Choroid plexus epithelial cell (primary cell): Measurements from ENCODE around the gene MYO3A.
"Not testable (repeated sequence)": the region's sequence is repeated elsewhere in the genome, so short reads cannot be mapped to it uniquely, and the experiment has no call there.

Source experiments
- DNase-seq: peaks from one replicate; pipeline ENCODE4 v3.0.0-alpha.2; 2010; ENCODE audit warnings: low read depth
- H3K4me3 ChIP-seq: 2 replicates; pipeline ENCODE4 v1.5.1; 2011; ENCODE audit warnings: low read depth, mild to moderate bottlenecking, control low read depth, low read length, moderate library complexity
- TF ChIP-seq, protein P1 (sequence below): conservative IDR thresholded peaks from 2 replicates; pipeline ENCODE4 v1.5.1; 2011; ENCODE audit warnings: low read depth, mild to moderate bottlenecking, control low read depth, inconsistent platforms, low read length, moderate library complexity

The MYO3A gene

DNA sequence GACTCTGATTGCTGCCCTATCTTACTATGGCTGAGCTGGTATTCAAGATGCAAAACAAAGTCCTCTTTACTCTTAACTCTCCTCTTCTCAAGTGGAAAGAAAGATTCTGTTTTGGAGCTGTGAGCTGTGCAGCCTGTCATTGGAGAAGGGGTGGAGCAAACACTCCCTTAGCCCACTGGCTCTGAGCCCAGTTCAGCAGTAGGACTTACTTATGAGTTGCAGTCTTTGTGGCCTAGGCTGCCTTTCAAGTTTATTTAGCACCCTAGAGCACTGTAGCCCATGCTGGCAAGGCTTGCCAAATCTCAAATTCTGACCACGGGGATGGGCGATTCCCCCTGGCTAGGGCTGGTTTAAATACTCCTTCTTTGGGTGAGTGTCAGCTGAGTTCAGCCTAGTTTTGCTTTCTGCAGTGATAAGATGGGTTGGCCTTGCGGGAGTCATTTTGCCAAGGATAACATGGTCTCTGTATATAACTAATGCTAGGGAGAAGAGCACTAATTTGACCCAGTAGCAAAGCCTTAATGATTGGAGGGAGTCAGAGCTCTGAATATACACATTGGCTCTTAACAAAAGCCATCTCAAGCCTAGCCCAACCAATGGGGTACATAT, 110.2 kb downstream of the MYO3A start:
- H3K4me3 ChIP-seq = no peak overlapping the region
- DNase-seq = peak; percentile 1
- TF ChIP-seq, protein P1, sequence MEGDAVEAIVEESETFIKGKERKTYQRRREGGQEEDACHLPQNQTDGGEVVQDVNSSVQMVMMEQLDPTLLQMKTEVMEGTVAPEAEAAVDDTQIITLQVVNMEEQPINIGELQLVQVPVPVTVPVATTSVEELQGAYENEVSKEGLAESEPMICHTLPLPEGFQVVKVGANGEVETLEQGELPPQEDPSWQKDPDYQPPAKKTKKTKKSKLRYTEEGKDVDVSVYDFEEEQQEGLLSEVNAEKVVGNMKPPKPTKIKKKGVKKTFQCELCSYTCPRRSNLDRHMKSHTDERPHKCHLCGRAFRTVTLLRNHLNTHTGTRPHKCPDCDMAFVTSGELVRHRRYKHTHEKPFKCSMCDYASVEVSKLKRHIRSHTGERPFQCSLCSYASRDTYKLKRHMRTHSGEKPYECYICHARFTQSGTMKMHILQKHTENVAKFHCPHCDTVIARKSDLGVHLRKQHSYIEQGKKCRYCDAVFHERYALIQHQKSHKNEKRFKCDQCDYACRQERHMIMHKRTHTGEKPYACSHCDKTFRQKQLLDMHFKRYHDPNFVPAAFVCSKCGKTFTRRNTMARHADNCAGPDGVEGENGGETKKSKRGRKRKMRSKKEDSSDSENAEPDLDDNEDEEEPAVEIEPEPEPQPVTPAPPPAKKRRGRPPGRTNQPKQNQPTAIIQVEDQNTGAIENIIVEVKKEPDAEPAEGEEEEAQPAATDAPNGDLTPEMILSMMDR = no peak

DNA sequence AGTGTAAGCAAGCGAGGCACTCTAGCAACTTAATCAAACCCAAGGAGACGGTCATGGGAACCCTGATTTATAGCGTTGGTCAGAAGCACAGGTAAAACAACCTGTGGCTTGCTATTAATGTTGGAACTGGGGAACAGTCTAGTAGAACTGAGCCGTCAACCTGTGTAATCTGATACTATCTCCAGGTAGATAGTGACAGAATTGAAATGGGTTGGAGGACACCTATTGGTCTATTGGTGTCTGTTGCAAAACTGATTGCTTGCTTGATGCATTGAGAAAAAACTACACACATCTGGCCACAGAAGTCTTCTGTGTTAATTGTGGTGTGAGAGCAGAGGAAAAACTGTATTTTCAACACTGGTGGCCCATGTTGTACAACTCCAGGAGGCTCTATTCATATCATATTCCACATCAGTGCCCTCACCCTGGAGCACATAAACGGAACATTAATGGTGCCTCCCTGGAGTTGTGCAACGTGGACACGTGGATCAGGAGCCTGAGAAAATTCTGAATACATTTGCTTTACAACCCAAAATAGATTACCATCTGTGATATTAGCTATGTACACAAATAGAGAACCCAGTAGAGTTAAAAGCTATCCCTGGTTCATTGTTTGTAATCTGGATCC, 112.2 kb downstream of the MYO3A start:
- no peak overlapping the region for H3K4me3 ChIP-seq
- no peak for DNase-seq
- TF ChIP-seq, protein P1 = no peak

DNA sequence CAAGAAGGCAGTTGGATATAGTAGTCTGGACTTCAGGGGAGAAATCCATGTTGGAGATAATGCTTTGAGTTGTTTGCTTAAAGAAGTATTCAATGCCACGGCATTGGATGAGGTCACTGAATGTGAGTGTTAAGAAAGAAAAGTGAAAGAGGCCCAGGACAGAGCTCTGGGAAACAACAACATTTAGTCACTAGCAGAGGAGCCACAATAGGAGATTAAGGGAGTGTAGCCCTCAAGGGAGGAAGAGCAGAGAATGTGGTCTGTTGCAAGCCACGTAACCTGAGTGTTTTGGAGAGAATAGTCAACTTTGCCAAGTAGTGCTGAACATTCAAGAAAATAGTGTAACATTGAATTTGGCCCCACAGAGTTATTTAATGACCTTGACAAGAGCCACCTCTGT, 114.7 kb downstream of the MYO3A start:
- H3K4me3 ChIP-seq = no peak overlapping the region
- DNase-seq = no peak
- TF ChIP-seq, protein P1 = no peak

DNA sequence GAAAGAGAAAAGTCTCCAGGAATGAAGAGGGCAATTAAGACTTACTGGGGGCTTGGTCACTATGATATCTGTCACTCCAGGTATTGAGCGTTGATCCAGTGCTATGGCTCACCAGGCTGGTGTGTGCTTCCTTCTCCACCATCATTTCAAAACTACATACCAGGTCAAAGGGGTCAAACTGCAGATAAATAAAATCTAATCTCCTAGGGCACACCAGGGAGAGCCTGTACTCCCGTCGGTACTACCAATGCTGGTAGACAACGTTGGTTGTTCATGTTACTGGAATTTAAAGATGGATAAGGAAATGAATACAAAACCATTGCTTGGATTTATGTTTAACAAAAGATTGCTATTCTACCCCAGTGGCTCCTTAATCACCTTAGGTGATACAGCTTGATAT, 118.3 kb downstream of the MYO3A start:
- TF ChIP-seq, protein P1 = no peak
- H3K4me3 ChIP-seq = no peak overlapping the region
- no peak for DNase-seq

DNA sequence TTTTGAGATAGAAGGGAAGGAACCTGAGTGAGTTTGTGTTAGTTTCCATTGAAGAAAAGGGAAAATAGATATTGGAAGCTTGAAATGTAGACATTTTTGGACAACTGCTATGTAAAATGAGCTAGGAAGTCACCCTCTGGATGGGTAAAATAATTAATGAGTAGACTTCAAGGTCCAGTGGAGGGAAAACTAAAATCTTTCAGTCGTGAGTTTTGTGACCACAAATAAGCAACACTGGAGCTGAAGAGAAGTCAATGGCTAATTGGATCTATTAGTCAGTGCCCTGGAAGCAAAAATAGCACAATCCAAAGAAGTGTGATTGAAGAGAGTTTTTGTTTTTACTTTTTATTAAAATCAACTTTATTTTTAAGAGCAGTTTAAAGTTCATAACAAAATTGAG, 123.4 kb downstream of the MYO3A start:
- no peak overlapping the region for H3K4me3 ChIP-seq
- TF ChIP-seq, protein P1 = no peak
- no peak for DNase-seq

DNA sequence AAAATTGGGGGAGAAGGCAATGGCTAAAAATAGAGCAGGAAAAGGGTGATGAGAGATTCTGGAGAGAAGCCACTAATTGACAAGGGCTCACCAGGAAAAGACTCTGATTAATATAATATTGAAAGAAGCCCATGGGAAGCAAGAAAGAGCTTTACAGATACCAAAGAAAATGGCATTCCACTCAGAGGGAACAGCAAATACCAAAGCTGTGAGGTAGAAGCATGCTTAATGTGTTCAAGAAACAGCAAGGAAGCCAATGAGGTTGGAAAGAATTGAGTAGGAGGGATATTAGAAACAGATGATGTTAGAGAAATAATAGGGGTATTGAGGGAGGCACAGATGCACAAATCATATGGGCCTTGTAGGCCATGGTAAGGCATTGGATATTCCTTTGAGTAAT, 130.1 kb downstream of the MYO3A start:
- TF ChIP-seq, protein P1 = no peak
- H3K4me3 ChIP-seq = no peak overlapping the region
- no peak for DNase-seq

DNA sequence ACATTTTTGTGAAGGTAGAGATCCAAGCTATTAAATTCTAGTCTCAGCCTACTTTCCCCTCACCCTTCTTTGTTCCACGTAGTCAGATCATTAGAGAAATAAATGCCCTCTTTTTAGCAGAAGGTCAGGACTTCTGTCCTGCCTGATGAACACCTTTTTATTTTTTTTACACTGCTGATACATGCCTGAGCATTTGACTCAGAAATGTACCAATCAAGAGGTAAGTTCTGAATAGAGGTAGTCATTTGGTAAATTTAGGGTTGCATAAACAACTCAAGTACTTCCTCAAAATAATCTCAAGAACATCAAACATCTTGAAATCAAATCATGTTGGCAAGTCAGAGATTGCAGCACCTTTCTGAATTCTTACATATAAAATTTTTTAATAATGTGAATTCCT, 133.7 kb downstream of the MYO3A start:
- TF ChIP-seq, protein P1 = no peak
- H3K4me3 ChIP-seq = no peak overlapping the region
- no peak for DNase-seq

DNA sequence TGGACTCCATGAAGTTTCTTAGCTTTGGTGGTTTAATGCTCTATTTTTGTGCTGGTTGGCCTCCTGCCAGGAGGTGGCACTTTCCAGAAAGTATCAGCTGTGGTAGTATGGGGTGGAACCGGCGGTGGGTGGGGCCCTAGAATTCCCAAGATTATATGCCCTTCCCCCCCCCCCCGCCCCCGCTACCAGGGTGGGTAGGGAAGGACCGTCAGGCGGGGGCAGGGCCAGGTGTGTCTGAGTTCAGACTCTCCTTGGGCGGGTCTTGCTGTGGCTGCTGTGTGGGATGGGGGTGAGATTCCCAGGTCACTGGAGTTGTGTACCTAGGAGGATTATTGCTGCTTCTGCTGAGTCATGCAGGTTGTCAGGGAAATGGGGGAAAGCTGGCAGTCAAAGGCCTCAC, 146.9 kb downstream of the MYO3A start:
- H3K4me3 ChIP-seq, DNase-seq: not testable (repeated sequence)
